Right cardiac atrium (tissue), 5 donors: ENCODE measurements around the gene XAGE5. TPM values are rescaled to one million over a fixed set of nuclear protein-coding genes. Genes with fewer than 3 reads are reported as not detected.
"Not testable (repeated sequence)": the region's sequence is repeated elsewhere in the genome, so short reads cannot be mapped to it uniquely, and the experiment has no call there.

Source experiments
- ATAC-seq, 2 donors: fragments of 200-7000 bp; cut with Tn5 transposase; one replicate each; pipeline versions ENCODE4 v1.8.0 to v1.9.1; 2020; ENCODE audit warnings: moderate library complexity in 2 of 2, mild to moderate bottlenecking in 1 of 2
- DNase-seq, 3 donors: peaks; one replicate each; pipeline ENCODE4 v3.0.0-alpha.2; 2020
- H3K27ac ChIP-seq: one replicate; pipeline ENCODE4 v1.5.1; 2013; ENCODE audit warnings: mild to moderate bottlenecking, low read length, control low read depth, moderate library complexity
- H3K27me3 ChIP-seq: one replicate; pipeline ENCODE4 v1.6.1; 2013; ENCODE audit not compliant: control insufficient read depth, insufficient read depth
- H3K4me1 ChIP-seq: one replicate; pipeline ENCODE4 v1.6.1; 2013; ENCODE audit warnings: low read length; ENCODE audit not compliant: control insufficient read depth, insufficient read depth
- H3K4me3 ChIP-seq: one replicate; pipeline ENCODE4 v1.5.1; 2013; ENCODE audit warnings: low read length, control low read depth
- H3K9me3 ChIP-seq: one replicate; pipeline ENCODE4 v1.6.1; 2013; ENCODE audit warnings: low read length; ENCODE audit not compliant: control insufficient read depth
- WGBS: extraction: QIAGEN DNeasy Blood & Tissue Kit; methylation state at CpG from one replicate; pipeline ENCODE4 v1.1.7; 2013; 5-methylcytosine and 5-hydroxymethylcytosine counted together
- intact Hi-C, 4 donors: fragments of 100-400 bp; cut with DNase I; formaldehyde crosslinking; loops; one replicate each; pipeline versions ENCODE4 v1.11.0 to v1.14.0; 2022 to 2023
- polyA plus RNA-seq: library from polyadenylated mRNA; stranded (reverse); fragments of 200-250 nt; gene quantifications from one replicate; pipeline ENCODE4 v1.2.3, GENCODE V29; 2013
- total RNA-seq, 4 donors: library from RNA; stranded (reverse); fragmentation: NEBNext Ultra II Directional; extraction: Animal tissue kit (Norgen Biotek cat#: 25700); gene quantifications; one replicate each; pipeline ENCODE4 v1.2.1, GENCODE V29; 2021
- donor health status: healthy with polysubstance abuse.
- donor health status: DM: no; HTN: yes; CAD: no.
- donor health status: DM: no; HTN: no; CAD: no.
- donor health status: DM: no; HTN: yes; CAD: no; lungs with severe emphysema.
- donor health status: DM: yes; HTN: yes; CAD: no.

XAGE5 gene
- total and polyA plus RNA-seq, 5 donors = not detected

DNA sequence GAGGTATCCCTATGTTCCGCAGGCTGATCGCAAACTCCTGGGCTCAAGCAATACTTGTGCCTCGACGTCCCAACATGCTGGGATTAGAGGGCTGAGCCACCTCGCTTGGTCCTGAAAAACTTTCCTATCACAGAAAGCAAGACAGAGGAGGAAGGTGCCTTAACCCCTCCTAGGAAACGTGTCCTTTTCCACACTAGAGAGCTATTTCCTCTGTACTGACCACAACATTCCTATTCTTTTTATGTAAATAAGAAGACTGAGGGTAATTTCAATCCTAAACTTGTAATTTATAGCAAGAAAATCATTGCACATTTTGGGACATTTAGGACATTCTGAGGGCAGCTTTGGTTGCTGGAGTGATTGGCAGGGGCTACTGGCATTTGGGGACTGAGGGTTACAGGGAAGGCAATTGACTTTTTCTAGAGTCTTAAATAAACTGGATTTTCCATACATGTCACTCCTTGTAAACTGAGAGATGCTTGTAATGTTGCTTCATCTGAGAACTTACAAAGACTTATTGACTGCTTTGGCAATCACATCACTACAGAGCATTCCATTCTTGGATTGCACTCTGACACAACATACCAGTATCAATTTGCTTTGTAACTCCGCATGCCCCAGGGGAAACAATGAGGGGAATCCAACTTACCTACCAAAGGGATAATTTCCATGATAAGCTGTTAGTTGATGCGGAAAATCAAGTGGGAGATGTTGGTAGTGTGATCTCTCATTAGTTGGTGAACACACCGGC lies 41.2 kb downstream of the XAGE5 start:
- 78% methylated on average over 9 of the region's 9 CpGs for WGBS
- DNase-seq (no peak), ATAC-seq (no peak)
- H3K27me3 ChIP-seq = no peaks in the 10 kb centered on the region
- intact Hi-C loops = no loop called here
- H3K27ac ChIP-seq = no peak overlapping the region
- H3K4me3 ChIP-seq = no peak overlapping the region
- no peaks in the 10 kb centered on the region for H3K9me3 ChIP-seq
- no peaks in the 10 kb centered on the region for H3K4me1 ChIP-seq

DNA sequence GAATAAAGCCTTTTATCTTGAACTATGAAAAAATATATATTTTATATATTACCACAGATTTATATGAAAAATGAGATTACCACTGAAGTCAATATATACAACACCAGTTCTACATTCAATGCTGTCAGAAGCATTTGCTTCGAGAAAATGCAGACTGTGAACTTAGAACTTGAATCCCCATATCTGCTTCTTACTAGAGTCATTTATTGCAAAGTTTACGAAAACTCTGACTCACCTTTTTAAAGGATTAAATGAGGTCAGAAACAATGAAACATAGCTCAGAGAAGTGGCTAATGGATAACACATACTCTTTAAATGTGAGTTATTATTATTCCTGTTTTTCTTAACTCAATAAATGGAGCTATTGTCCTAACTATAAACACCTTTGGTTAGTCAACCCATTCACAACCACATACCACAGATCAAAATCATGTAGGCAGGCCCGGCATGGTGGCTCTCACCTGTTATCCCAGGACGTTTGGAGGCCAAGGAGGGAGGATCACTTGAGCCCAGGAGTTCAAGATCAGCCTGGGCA lies 46.0 kb downstream of the XAGE5 start:
- DNase-seq, H3K9me3 ChIP-seq, intact Hi-C loops, H3K4me1 ChIP-seq, H3K27ac ChIP-seq, ATAC-seq, H3K4me3 ChIP-seq, H3K27me3 ChIP-seq: not testable (repeated sequence)
- WGBS = 59% methylated on average over 4 of the region's 4 CpGs

DNA sequence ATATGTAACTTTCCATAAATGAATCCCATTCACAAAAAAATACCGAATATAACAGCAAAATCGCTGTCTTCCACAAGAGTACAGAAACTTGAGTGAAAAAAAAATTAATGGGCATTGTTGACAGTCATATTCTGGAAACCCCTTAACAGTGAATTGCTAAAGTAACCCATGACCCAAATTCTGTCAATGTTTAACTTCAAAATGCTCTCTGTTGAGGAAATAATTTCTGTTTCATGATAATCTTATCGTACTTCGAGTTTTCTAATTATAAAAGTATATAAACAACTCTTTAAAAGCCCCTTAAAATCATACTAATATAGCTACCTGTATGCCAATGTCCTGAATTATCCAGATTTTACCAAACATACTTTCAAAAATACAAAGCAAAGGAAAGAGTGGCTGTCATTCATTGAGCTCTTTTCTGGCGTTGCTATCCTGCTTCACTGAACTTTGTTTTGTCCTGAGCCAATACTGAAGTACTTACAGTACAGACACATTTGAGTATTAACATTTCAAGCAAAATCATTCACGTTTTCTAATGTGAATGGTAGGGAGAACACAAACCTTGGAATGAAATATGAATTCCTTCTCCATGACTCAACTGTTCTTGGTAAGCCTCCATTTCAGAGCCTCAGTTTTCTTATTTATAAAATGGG lies 54.4 kb downstream of the XAGE5 start:
- Histone ChIP-seq H3K27me3 (no peaks in the 10 kb centered on the region), H3K27ac (no peak overlapping the region), H3K4me3 (no peak overlapping the region), H3K4me1 (no peaks in the 10 kb centered on the region), H3K9me3 (no peaks in the 10 kb centered on the region)
- no peak for DNase-seq
- ATAC-seq = no peak
- intact Hi-C loops = no loop called here
- WGBS = 63% methylated on average over 6 of the region's 6 CpGs

Other genes with a start within 250 kb of the XAGE5 start
- not detected for gene SSX7, start 156.4 kb upstream of the XAGE5 start, total RNA-seq
- not detected for gene SSX7, start 156.4 kb upstream of the XAGE5 start, polyA plus RNA-seq
- gene SSX2, start 104.1 kb upstream of the XAGE5 start, total RNA-seq = not detected
- gene SSX2, start 104.1 kb upstream of the XAGE5 start, polyA plus RNA-seq = not detected
- gene SSX2B, start 60.0 kb upstream of the XAGE5 start, total RNA-seq = not detected
- gene SSX2B, start 60.0 kb upstream of the XAGE5 start, polyA plus RNA-seq = not detected
- gene SPANXN5, start 13.9 kb upstream of the XAGE5 start, total RNA-seq = not detected
- not detected for gene SPANXN5, start 13.9 kb upstream of the XAGE5 start, polyA plus RNA-seq
- gene XAGE3, start 56.8 kb downstream of the XAGE5 start, total RNA-seq = not detected
- gene XAGE3, start 56.8 kb downstream of the XAGE5 start, polyA plus RNA-seq = not detected
- 10 to 100 TPM; 11.0 to 17.6 (median 15.4) TPM for gene FAM156B, start 86.0 kb downstream of the XAGE5 start, total RNA-seq
- gene FAM156B, start 86.0 kb downstream of the XAGE5 start, polyA plus RNA-seq = 18.1 TPM
- gene FAM156A, start 147.2 kb downstream of the XAGE5 start, total RNA-seq = 10 to 100 TPM in 3 of 4 donors, 1 to 10 TPM in 1; 9.3 to 17.9 (median 12.9) TPM
- gene FAM156A, start 147.2 kb downstream of the XAGE5 start, polyA plus RNA-seq = 8.2 TPM
- gene GPR173, start 237.5 kb downstream of the XAGE5 start, total RNA-seq = 1 to 10 TPM; 2.2 to 2.9 (median 2.5) TPM
- gene GPR173, start 237.5 kb downstream of the XAGE5 start, polyA plus RNA-seq = 1.00 TPM